Measurements from ENCODE around the gene TRIB2.
A peak's percentile ranks its signal among the peaks of the same experiment; 100 is the strongest.

TRIB2 gene

DNA sequence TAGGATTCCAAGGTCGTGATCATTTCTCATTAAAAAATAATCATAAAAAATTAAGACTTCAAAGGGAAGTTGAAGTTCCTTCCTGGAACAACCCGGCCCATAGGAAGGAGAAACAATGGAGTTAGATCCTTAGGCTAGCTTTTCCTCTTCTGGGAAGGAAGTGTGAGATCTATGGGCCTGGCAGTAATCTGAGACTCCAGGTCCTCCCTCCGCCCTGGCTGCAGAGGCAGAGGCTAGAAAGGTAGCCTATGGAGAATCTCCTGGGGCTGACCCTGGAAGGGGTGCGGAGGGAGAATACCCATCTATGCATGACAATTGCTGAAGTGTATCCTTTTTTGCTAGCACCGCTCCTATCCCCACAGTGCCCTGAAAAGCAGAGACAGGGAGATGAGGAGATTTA lies 37.9 kb downstream of the TRIB2 start:
- DNase-seq: no peak

DNA sequence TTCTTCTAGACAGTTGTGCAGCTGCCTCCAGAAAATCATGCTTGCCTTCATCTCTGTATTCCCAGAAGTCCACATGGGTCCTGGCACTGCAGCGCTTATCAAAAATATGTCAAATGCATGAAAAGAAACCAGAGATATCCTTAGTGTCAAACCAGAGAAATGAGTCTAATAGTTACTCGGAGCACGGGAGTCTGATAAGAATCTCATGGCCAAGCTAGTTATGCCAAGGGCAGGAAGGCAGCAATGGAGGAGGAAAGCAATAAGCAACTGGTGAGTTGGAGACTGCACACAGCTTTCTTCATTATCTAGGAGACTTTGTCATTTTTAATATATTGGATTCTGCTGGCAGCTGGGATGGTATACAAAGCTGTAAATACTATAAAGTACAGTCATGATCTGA lies 38.6 kb downstream of the TRIB2 start:
- DNase-seq: no peak

DNA sequence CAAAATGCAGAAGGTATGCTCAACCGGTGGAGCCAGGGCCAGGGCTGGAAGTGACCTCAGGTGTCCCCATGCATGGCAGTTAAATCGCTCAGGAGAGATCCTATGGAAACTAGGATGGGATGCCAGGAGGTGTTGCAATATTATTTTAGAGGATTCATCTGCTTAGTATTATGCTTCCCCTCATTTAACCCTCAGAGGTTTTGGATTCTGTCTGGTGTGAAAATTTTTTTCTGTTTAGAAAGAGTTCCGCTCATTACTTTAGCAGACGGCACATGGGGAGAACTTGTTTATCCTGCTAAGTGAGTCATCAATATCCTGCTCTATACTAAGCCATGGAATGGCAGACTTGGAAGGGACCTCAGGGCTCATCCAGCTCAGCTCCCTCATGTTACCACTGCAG lies 42.5 kb downstream of the TRIB2 start:
- no peak for DNase-seq

DNA sequence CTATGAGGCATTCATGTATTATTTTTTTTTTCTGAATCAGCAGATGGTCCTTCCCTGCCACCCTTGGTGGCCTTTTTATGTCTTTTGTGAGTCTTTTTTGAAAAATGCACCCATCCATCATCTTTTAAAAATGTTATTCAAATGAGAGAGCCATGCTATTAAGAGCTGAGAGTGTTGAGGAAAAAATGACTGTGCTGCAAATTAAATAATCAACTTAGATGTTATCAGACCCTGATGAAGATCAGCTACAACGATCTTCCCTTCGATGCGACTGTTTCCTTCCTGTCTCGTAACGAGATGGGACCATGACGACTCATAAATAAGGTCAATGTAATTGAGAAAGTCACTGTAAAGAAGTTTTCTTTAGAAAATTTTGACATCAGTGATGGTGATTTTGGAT lies 44.4 kb downstream of the TRIB2 start:
- no peak for DNase-seq

DNA sequence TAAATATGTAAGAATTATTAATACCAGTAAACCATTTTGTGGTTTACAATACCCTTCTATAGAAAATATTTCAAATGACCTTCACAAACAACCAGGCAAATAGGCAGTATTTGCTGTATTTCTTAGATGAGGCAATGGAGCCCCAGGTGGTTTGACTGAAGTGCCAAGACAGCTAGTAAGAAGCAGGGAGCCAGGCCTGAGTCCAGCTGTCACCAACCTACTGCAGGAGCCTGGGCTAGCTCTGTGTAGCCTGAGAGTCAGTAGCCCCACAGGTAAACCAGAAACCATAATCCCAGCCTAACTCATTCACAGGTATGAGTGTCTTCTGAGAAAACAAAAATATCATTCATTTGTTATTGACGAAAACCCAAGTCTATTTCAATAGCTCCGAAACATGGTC lies 45.6 kb downstream of the TRIB2 start:
- DNase-seq: no peak

DNA sequence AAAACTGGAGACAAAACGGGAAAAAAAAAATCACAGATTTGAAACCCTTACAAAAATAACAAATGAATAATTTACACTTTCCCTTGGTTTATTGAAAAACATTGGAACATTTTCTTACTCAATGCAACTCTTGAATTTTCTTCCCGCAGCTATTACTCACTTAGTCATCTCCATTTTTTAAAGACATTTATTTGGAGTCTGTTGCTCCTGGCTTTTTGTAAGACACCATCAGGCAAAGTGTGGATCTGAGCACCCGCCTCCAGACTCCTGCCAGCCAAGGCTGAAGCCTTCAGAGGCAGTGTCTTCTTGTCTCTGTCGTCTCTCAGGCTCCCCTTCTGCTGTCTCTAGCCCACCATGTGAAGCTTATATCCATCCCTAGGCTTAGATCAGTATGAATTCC lies 46.2 kb downstream of the TRIB2 start:
- no peak for DNase-seq

DNA sequence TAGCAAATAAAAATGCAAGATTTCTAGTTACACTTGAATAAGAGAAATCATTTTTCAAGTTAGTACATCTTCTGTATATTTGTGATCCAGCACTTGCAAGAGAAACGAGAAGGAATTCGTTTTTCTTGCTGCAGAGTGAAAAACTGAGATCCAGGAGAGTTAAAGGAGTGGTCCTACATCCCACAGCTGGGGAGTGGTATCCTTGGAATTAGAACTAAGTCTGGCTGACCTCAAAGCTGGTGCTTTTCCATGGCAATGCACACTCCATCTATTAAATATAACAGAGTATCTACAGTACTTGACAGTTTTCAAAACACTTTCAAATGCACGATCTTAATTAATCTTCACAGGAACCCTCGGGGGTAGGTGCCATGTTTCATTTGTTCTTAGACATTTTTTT lies 46.8 kb downstream of the TRIB2 start:
- no peak for DNase-seq

DNA sequence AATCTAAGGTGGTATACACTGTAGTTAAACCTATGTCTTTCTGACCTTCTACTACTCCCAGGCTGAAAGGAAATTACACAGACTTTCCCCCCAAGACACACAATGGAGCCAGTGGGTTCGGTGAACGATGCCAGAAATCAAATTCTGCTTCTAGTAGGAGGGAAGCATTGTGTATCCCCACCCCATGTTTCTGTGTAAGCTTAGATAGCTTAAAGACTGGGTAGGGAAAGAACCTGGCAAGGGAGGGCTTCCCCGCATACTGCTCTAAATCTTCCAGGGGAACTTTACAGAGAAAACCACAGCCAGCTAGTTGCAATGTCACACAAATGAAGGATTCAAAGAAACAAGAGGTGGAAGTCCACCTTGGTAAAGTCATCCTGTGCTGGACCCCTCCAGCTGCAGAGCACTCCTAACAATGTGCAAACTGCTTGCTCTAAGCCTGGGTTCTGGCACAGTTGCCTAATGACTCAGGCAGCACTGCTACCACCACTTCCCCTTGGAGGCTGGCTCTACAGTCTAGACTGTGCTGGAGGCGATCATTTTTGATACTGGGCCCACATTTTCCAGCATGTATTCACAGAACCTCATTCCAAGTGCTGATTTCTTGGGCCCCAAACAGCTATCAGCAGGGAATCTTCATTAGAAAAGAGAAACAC lies 47.5 kb downstream of the TRIB2 start:
- DNase-seq: no peak

DNA sequence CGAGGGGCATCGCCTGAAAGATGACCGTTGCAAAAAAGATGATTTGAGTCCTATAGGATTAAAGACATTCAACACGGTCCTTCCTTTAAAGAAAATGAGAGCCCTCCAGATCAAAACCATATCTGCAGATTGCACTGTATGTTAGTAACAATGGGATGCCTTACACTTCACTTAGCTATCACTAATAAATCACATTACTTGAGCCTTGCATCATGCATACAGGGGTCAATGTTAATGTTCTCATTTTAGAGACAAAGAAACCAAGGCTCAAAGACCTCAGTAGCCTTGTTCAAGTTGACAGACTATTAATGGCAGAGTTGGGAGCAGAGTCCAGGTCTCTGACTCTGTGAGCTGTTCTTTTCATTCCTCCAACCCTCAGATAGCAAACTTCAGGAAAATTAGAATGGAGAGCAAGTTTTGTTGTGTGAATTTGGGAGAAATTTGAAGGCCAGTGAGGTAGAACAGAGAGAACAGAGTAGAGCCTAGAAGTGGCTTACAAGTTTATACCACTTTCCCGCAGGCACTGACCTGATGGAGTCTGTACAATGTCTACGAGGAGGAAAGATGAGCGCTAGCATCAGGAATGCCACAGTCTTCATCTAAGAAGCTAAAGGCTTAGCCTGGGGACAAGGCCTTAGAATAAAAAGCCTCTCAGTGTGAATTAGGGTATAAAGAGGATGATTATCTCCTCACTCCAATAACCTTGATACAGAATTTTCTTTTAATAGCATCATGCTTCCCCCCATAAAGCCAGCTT lies 48.3 kb downstream of the TRIB2 start:
- DNase-seq: no peak

DNA sequence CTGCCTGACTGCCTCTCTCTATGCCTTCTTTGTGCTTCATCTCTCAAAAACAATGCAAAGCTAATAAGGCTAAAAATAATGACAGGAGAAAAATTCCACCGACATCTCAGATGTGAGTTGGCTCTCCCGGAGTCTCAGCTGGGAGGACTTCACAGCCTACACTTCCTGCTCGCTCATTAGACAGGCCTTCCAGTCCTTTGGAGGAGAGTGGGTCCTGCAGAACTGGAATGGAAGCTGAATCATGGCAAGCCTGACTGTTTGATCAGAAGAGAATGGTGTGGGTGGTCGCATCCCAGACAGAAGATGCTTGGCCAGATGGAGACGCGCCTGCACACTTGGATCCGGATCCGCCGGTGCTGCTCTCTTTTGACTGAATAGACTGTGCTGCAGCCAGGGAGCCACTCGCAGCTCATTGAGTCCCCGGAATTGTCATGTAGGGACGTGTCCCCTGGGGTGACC lies 49.7 kb downstream of the TRIB2 start:
- no peak for DNase-seq

DNA sequence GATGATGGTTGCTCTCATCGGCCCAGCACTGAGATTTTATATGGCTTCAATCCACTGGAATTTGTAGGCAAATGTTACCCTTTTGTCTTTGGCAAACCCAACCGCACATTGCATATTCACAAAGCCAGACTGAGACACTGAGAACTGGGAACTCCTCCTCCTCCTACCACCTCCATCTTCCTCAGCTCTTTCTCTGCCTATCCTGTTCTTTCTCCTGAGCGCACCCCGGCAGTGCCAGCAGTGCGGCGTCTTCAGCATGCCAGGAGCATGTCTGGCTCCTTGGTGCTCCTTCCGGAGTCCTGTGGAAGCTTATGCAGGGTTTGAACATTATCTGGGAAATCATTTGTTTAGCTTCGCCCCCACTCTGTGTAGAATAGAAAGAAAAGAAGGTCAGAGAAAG lies 50.8 kb downstream of the TRIB2 start:
- no peak for DNase-seq

DNA sequence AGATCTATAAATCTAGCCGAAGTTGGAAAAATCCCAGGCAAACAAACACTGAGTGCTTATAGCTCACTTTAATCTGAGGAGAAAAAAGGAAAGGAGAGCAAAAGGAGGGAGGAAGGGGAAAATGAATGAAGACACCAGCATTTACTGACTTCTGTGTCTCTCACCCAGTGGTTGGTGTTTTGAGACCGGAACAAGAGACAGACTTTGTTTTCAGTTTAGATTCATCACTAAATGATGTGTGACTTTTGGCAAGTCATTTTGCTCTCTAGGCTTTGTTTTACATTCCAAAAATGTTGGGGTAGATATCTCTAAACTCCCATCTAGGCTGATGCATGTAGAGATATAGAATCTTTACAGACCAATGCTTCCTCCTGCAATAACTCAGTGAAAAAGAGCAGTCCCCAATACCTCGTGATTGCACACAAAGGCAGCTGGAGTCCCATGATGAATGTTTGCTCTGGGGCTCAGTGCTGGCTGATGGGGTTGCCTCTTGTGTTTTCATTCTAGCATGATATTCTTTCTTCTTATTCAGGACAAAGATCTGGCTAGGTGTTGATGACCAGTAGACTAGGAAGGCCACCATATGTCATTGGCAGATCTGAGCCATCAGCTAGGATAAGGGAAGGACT lies 51.4 kb downstream of the TRIB2 start:
- DNase-seq: no peak

DNA sequence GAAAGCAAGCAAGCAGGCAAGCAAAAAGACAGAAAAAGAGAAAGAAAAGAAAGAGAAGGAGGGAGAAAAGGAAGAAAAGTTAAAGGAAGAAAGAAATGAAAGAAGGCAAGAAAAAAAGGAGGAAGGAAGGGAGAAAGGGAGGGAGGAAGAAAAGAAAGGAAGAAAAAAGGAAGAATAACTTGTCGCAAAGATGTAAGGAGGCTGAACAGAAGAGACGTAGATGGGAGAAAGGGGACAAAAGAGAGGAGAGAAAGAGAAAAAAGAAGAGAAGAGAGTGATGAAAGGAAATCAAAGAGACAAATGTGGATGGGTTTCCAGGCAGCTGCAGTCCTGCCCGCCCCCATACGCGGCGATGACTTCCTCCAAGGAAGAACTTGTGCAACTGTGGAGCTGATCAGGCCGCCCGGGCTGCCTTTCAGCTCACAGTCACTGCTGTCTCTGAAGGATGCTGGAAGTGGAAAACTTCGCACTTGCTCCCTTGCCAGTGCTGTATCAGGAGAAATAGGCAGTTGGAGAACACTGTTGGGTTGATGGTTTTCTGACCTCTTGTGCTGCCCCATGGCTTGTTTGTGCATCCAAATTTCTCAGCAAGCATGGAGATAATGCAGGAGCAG lies 52.9 kb downstream of the TRIB2 start:
- DNase-seq: no peak

DNA sequence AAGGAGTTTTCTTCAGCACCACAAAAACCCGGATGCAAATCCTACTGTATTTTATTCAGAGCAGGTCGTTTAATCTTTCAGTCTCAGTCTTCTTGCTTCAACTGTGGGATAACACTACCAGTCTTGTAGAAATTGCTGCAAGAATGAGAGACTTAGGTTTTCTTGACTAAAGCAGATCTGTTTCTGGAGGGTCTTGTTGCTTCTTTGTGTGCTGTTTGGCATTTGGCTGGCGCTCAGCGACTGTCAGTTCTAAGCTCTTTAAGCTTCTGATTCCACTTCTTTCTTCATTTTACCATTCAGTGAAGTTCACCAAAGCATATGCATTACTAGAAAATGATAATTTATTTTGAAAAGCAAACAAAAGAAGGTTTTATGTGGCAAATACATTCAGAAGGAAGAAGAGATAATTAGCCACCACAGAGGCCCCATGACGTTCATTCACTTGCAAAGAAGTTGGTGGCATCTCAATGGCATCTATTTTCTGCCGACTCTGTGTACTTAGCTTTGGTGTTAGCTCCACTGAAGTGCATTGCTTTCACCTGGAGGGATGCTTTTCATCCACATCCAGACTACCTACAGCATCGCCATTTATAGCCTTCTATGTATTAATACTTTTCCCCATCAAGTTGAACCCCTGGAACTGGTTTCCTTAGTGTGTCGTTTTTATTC lies 53.7 kb downstream of the TRIB2 start:
- no peak for DNase-seq

DNA sequence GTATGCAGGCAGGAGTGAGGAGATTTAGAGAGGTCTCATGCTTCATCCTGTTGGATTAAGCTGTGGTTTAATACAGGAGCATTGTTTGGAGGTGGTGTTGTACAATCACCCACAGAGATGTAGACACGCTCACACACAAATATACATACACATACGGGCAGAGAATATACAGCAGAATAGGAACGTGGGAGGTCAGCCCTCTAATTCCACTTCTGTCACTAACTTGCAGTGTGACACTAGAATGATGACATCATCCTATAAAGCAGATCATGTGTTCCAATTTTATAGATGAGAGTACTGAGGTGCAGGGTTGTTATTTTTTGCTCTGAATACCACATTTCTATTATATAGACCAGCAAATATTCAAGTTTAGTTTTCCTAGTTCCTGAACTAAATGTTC lies 54.4 kb downstream of the TRIB2 start:
- DNase-seq: no peak

DNA sequence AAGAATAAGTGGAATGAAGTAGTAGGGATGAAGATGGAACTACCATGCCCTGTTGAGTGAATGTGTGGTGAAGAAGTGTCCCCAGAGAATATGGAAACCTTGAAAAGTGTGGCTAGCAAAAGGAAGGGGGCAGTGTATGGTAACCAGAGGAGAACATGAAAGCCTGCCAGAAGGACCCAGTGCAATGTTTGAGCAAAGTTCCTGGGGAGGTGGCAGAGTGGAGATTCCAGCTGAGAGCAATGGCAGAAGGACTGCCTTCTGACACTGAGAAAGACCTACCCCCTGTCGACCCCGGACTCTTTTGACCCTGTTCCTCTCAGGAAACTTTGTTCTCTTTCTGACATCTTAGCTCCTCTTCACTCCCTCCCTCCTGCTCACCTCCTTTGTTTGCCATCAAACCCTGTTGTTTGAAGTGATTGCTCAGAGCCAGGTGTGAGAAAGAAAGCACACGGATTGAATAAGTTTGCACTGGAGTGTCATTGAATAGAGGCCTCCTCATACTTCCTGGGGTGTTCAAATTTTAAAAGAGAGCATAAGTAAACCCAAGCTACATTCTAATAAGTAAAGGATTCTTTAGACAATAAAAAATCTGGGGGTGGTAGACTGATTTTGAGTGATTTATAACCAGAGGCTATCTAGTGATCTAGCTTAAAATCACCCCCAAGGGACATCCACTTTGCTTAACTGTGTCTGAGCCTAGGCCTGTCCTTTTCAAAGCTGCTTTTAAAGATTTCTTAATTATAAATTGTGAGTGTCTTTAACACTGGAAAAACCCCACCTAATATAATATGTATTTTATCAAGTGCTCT lies 57.1 kb downstream of the TRIB2 start:
- DNase-seq: peak; percentile 26

DNA sequence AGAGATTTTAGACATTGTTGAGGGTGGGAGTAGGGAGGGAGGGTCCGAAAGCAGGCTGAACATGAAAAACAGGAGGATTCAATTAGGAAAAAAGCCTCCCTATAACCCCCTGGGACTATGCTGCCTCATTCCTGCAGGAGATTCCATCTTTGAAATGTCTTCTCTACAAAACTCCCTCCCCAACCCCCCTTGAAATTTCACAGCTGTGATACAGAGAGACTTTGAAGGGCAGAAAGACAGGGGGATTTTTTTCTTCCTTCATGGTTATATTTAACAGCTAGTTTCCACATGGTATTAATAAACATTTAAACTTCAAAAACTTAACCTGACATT lies 57.6 kb downstream of the TRIB2 start:
- peak; percentile 46 for DNase-seq

DNA sequence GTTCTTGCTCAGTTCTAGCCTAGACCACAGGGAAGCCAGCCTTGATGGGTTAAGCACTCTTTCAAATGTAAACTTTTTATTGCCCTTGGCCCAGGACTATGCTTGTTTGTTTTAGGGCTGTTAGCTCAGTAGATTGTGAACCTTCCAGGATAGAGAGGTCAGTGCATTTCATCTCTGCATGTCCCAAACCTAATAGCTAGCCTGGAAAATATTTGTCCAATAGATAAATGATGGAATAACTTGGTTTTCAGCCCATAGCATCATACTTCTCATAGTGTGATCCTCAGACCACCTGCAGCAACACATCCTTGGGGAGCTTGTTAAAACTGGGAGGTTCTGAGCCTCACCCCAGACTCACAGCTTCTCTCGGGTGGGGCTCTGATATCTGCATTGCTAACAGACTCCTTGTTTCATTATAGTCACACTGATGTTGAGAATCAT lies 59.8 kb downstream of the TRIB2 start:
- no peak for DNase-seq

DNA sequence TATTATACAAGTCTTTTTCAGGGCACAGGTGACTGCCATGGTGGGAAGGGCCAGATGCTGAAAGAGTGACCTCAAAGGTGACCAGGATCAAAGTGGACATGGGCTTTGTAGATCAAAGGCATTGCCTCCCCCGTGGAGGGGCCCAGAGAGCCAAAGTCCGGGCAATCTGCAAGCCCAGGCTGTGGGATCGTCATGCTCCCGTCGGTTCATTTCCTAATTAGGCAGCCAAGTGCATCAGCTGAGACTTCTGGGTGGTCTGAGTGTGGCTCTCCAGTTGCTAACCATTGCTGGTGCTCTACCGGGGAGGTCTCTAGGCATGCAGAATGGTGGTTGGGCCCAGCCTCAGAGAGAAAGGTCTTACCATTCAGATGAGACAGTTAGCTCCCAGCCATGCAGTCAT lies 61.6 kb downstream of the TRIB2 start:
- no peak for DNase-seq

DNA sequence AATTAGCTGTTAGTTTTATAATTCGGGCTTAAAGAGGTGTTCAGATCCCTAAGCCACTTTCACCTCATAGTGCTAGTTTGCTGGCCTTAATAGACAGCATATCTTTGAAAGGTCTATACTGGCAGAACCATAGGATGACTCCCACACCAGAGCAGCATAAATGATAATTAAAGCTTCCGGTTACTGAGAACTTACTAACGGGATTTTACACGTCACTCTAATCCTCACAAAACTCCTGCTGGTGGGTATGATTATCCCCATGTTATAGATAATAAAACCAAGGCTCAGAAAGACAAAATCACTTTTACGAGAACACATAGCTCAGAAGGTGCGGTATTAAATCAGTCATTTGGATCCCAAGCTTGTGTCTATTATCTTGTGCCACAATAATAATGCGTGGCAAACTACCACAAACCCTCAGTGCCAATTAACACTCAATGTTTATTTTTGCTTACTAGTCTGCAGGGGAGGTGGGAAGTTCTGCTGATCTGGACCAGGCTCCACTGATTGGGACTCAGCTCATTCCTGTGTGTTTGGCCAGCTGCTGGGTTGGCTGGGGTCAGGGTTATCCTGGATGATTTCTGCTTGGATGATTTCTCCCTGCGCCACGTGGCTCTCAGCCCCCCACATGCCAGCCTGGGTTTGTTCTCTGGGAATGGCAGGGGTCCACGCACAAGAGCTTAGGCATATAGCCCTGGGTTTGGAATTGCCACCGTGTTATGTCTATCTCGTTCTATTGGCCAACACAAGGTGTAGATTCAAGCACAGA lies 62.3 kb downstream of the TRIB2 start:
- peak; percentile 77 for DNase-seq

DNA sequence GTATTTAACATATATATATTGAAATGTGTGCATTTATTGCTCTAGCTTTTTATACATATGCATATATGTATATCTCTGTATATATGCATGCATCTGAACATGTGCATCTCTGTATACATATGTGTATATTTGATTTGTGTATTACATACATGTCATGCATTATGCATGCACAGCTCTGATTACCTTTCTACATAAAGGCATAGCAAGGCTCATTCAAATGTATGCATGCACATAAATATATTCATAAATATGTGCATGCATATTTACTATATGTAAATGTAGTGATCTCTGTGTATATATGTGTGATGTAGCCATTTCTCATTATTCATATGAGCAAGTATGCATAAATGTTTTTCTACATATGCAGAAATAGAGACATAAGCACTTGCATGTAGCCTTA lies 64.6 kb downstream of the TRIB2 start:
- no peak for DNase-seq

All from NCI-H82 (cell line).